ENCODE data around the gene GDPGP1. TPM values are rescaled to one million over a fixed set of nuclear protein-coding genes. Genes with fewer than 3 reads are reported as not detected.

Gene GDPGP1
- total and polyA plus RNA-seq, 2 donors from 2014 or later = 4.8 to 15.3 TPM

- Histone ChIP-seq H3K4me1 (ENCODE audit: control insufficient read depth in 2 of 3, insufficient read depth in 2 of 3, low read depth in 1 of 3, low read length in 3 of 3) (peaks cover 0 to 7% (median 6%) of the 10 kb centered on the region in 3 donors), H3K27ac (ENCODE audit: low read depth in 2 of 2, low read length in 2 of 2) (no peak overlapping the region), H3K27me3 (ENCODE audit: control insufficient read depth, insufficient read depth, low read length) (no peaks in the 10 kb centered on the region), H3K4me3 (ENCODE audit: low read length in 3 of 3) (no peak overlapping the region), H3K36me3 (ENCODE audit: control insufficient read depth in 2 of 3, insufficient read depth in 3 of 3, low read length in 3 of 3) (peaks cover 6 to 27% (median 25%) of the 10 kb centered on the region in 3 donors), H3K9me3 (ENCODE audit: control insufficient read depth in 2 of 3, insufficient read depth in 1 of 3, low read length in 3 of 3) (no peaks in the 10 kb centered on the region), H3K9ac (ENCODE audit: low read length in 3 of 3) (no peak overlapping the region)
- DNase-seq (no peak), FAIRE-seq (no peak)
- TF ChIP-seq CTCF (IDR thresholded peaks at IDR 0.05; ENCODE audit: borderline replicate concordance, extremely low read depth, insufficient read depth) = no peak
- intact Hi-C loops (cut with DNase I) = loop anchor here (5.0 kb wide), 1 partner anchor 63 kb away; no protein-coding TSS in a partner anchor
Measured at GRCh38 chr15:90225047-90225446, 9.0 kb upstream of the GDPGP1 start.

- TF ChIP-seq CTCF (IDR thresholded peaks at IDR 0.05; ENCODE audit: borderline replicate concordance, extremely low read depth, insufficient read depth) = no peak
- H3K27ac ChIP-seq (ENCODE audit: low read depth in 2 of 2, low read length in 2 of 2) = no peak overlapping the region
- DNase-seq = no peak
Measured at GRCh38 chr15:90225504-90226234, 8.3 kb upstream of the GDPGP1 start.

DNA sequence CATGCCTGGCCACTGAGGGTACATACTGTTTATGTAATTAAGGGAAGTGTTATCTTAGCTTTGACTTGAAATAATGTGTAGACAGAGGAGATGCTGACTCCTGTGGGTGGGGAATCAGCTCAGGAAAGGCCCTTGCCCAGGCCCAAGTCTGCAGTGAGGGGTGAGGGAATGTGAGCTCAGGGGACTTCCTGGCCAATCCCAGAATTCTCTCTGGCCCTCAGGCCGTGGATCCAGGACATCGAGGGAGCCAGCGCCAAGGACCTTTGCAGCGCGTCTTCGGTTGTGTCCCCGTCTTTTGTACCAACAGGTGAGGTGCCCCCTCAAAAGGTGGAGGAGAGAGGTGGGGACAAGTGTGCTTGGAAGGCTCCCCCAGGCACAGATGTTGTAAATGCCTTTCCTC lies 6.7 kb upstream of the GDPGP1 start:
- TF ChIP-seq CTCF (IDR thresholded peaks at IDR 0.05; ENCODE audit: borderline replicate concordance, extremely low read depth, insufficient read depth) = no peak
- no peak for FAIRE-seq

More at GRCh38 chr15:90225504-90226234, 8.3 kb upstream of the GDPGP1 start:
- intact Hi-C loops (cut with DNase I) = loop anchor here (5.0 kb wide), 1 partner anchor 63 kb away; no protein-coding TSS in a partner anchor
- Histone ChIP-seq H3K36me3 (ENCODE audit: control insufficient read depth in 2 of 3, insufficient read depth in 3 of 3, low read length in 3 of 3) (peaks cover 5 to 33% (median 26%) of the 10 kb centered on the region in 3 donors), H3K27me3 (ENCODE audit: control insufficient read depth, insufficient read depth, low read length) (no peaks in the 10 kb centered on the region), H3K9me3 (ENCODE audit: control insufficient read depth in 2 of 3, insufficient read depth in 1 of 3, low read length in 3 of 3) (no peaks in the 10 kb centered on the region), H3K4me3 (ENCODE audit: low read length in 3 of 3) (no peak overlapping the region), H3K4me1 (ENCODE audit: control insufficient read depth in 2 of 3, insufficient read depth in 2 of 3, low read depth in 1 of 3, low read length in 3 of 3) (peaks cover 0 to 13% (median 9%) of the 10 kb centered on the region in 3 donors), H3K9ac (ENCODE audit: low read length in 3 of 3) (no peak overlapping the region)
- no peak for FAIRE-seq

More for the DNA sequence above, 6.7 kb upstream of the GDPGP1 start:
- no peak overlapping the region for H3K27ac ChIP-seq (ENCODE audit: low read depth in 2 of 2, low read length in 2 of 2)
- DNase-seq = no peak
- H3K36me3 ChIP-seq (ENCODE audit: control insufficient read depth in 2 of 3, insufficient read depth in 3 of 3, low read length in 3 of 3) = peaks cover 4 to 37% (median 31%) of the 10 kb centered on the region in 3 donors
- no peak overlapping the region for H3K9ac ChIP-seq (ENCODE audit: low read length in 3 of 3)
- H3K9me3 ChIP-seq (ENCODE audit: control insufficient read depth in 2 of 3, insufficient read depth in 1 of 3, low read length in 3 of 3) = no peaks in the 10 kb centered on the region
- intact Hi-C loops (cut with DNase I) = loop anchor here (5.0 kb wide), 1 partner anchor 65 kb away; no protein-coding TSS in a partner anchor
- H3K4me1 ChIP-seq (ENCODE audit: control insufficient read depth in 2 of 3, insufficient read depth in 2 of 3, low read depth in 1 of 3, low read length in 3 of 3) = peaks cover 0 to 21% (median 20%) of the 10 kb centered on the region in 3 donors
- H3K4me3 ChIP-seq (ENCODE audit: low read length in 3 of 3) = no peak overlapping the region
- no peaks in the 10 kb centered on the region for H3K27me3 ChIP-seq (ENCODE audit: control insufficient read depth, insufficient read depth, low read length)
